Kidney (tissue), 14 donors: ENCODE measurements around the gene SCFD2. TPM values are rescaled to one million over a fixed set of nuclear protein-coding genes. Genes with fewer than 3 reads are reported as not detected.
"Not testable (repeated sequence)": the region's sequence is repeated elsewhere in the genome, so short reads cannot be mapped to it uniquely, and the experiment has no call there.

ENCODE experiments used
- DNase-seq, 5 donors: peaks; one replicate each; pipeline ENCODE4 v3.0.0-alpha.2; 2013 to 2020
- FAIRE-seq: peaks from 2 replicates; lab custom pipeline; 2012; peaks lifted over from hg19 to GRCh38; lab: Jason Lieb, UNC
- H3K27ac ChIP-seq, 2 donors: one replicate each; pipeline ENCODE4 v1.7.0; 2013; ENCODE audit warnings: low read depth in 2 of 2, low read length in 2 of 2, inconsistent platforms in 1 of 2
- H3K27me3 ChIP-seq: one replicate; pipeline ENCODE4 v1.7.1; 2013; ENCODE audit warnings: low read length, inconsistent platforms; ENCODE audit not compliant: control insufficient read depth, insufficient read depth
- H3K36me3 ChIP-seq, 3 donors: one replicate each; pipeline versions ENCODE4 v1.7.0 to v1.7.1; 2013; ENCODE audit warnings: low read length in 3 of 3, control low read depth in 1 of 3, inconsistent platforms in 1 of 3; ENCODE audit not compliant: insufficient read depth in 3 of 3, control insufficient read depth in 2 of 3
- H3K4me1 ChIP-seq, 3 donors: one replicate each; pipeline versions ENCODE4 v1.7.0 to v1.7.1; 2013; ENCODE audit warnings: low read length in 3 of 3, inconsistent platforms in 1 of 3, low read depth in 1 of 3; ENCODE audit not compliant: control insufficient read depth in 2 of 3, insufficient read depth in 2 of 3
- H3K4me3 ChIP-seq, 3 donors: one replicate each; pipeline versions ENCODE4 v1.7.0 to v1.8.1; 2013; ENCODE audit warnings: low read length in 3 of 3, control low read depth in 1 of 3, inconsistent platforms in 1 of 3
- H3K9ac ChIP-seq, 3 donors: one replicate each; pipeline versions ENCODE4 v1.7.0 to v1.7.1; 2013; ENCODE audit warnings: low read length in 3 of 3, control low read depth in 1 of 3, inconsistent platforms in 1 of 3
- H3K9me3 ChIP-seq, 3 donors: one replicate each; pipeline versions ENCODE4 v1.7.0 to v1.7.1; 2013; ENCODE audit warnings: low read length in 3 of 3, control low read depth in 1 of 3, inconsistent platforms in 1 of 3; ENCODE audit not compliant: control insufficient read depth in 2 of 3, insufficient read depth in 1 of 3
- intact Hi-C: fragments of 100-400 bp; cut with DNase I; formaldehyde crosslinking; loops from one replicate; pipeline ENCODE4 v1.11.1; 2022
- polyA plus RNA-seq: library from polyadenylated mRNA; stranded (reverse); fragments of 350-450 nt; fragmentation: Illumina TruSeq; extraction: RNeasy Lipid Tissue Mini Kit (QIAGEN cat#74804); gene quantifications from one replicate; pipeline ENCODE4 v1.2.3, GENCODE V29; 2014; ENCODE audit warnings: low read depth, low replicate concordance; ENCODE audit not compliant: insufficient read depth
- total RNA-seq: library from RNA; stranded (reverse); fragmentation: NEBNext Ultra II Directional; extraction: Animal tissue kit (Norgen Biotek cat#: 25700); gene quantifications from one replicate; pipeline ENCODE4 v1.2.1, GENCODE V29; 2021
- TF ChIP-seq, protein P1 (sequence below): IDR thresholded peaks from 3 replicates; pipeline ENCODE4 v1.5.1; 2012; ENCODE audit warnings: mild to moderate bottlenecking, moderate library complexity, borderline replicate concordance; ENCODE audit not compliant: insufficient read depth; ENCODE audit errors: extremely low read depth
- donor health status: control.
- donor health status: control.
- donor health status: control.
- donor health status: control.
- donor health status: control.
- donor health status: DM: yes; HTN: yes; CAD: no.
- donor health status: Normal renal cell carcinoma (clear cell type).

SCFD2 gene
- total and polyA plus RNA-seq, 2 donors from 2014 or later: 6.1 to 20.8 TPM

DNA sequence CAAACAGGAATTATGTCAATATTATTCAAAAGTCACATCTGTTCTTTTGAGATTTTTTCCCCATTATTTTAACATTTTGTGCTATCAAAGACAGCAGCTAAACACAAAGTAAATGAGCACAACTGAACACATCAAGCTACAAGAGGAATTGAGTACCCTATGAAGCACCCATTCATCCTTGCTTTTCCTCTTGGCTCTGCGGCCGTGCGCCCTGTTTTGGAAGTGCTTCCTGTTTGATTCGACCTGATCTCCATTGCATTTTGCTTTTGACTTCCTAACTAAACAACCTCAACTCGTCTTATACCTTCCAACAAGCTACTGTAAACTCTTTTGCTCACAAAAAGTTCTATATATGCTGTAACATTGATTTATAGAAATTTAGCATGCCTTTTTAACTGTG, 85.0 kb downstream of the SCFD2 start:
- Histone ChIP-seq H3K9ac (no peak overlapping the region), H3K9me3 (no peaks in the 10 kb centered on the region), H3K27me3 (no peaks in the 10 kb centered on the region), H3K36me3 (no peaks in the 10 kb centered on the region), H3K4me3 (no peak overlapping the region), H3K27ac (no peak overlapping the region), H3K4me1 (no peaks in the 10 kb centered on the region)
- TF ChIP-seq, protein P1, sequence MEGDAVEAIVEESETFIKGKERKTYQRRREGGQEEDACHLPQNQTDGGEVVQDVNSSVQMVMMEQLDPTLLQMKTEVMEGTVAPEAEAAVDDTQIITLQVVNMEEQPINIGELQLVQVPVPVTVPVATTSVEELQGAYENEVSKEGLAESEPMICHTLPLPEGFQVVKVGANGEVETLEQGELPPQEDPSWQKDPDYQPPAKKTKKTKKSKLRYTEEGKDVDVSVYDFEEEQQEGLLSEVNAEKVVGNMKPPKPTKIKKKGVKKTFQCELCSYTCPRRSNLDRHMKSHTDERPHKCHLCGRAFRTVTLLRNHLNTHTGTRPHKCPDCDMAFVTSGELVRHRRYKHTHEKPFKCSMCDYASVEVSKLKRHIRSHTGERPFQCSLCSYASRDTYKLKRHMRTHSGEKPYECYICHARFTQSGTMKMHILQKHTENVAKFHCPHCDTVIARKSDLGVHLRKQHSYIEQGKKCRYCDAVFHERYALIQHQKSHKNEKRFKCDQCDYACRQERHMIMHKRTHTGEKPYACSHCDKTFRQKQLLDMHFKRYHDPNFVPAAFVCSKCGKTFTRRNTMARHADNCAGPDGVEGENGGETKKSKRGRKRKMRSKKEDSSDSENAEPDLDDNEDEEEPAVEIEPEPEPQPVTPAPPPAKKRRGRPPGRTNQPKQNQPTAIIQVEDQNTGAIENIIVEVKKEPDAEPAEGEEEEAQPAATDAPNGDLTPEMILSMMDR: no peak
- FAIRE-seq (no peak), DNase-seq (no peak)
- intact Hi-C loops: no loop called here

DNA sequence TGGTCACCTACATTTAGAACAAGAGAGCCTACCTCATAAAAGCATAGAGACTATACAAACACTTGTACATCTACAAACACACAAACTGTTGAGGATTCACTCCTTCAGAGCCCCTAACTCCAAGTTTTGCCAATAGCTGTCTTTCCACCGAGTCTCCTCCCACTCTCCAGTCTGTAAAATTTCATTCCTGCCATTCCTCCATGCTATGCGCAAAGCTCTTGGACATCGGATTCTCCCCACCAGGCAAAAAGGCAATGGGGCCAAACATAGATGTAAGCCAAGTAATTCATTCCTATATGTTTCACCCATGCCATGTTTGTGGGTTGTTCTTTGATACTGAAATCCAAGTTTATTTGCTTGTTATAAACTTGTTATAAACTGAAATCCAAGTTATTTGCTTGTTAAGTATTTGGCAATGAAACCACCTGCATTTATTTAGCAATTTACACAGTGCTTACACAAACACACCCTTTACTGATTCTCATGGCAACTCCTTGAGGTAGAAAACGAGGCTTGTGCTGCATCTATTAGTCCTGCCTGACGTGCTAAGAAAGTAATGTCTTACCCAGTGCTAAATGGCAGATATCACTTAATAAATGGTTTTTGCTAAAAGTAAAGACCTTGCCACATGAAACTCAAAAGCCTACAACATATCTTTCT, 91.1 kb downstream of the SCFD2 start:
- Histone ChIP-seq H3K36me3 (no peaks in the 10 kb centered on the region), H3K4me1 (no peaks in the 10 kb centered on the region), H3K9ac (no peak overlapping the region), H3K27ac (no peak overlapping the region), H3K9me3 (no peaks in the 10 kb centered on the region), H3K4me3 (no peak overlapping the region), H3K27me3 (no peaks in the 10 kb centered on the region)
- TF ChIP-seq, protein P1: no peak
- no peak for DNase-seq
- intact Hi-C loops: no loop called here
- FAIRE-seq: no peak

DNA sequence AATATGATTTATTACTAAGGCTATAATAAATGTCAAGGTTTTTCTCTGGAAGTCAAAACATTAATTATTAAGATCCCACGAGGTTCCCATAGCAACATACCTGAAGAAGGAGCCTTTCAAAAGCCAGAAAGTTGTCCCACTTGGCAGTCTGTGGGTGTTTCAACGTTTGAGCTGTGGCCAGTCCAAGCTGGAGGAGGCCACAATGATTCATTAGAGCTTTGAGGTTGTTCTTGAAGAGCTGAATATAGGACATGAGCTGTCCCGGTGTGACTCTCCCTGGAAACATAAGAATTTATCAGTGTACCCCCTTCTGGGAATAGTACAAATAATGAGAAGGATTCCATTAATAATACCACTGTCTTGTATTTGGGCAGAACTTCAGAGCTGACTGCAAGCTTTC, 92.1 kb downstream of the SCFD2 start:
- no peak for FAIRE-seq
- Histone ChIP-seq H3K4me3 (no peak overlapping the region), H3K9ac (no peak overlapping the region), H3K27me3 (no peaks in the 10 kb centered on the region), H3K9me3 (no peaks in the 10 kb centered on the region), H3K4me1 (no peaks in the 10 kb centered on the region), H3K36me3 (no peaks in the 10 kb centered on the region), H3K27ac (no peak overlapping the region)
- TF ChIP-seq, protein P1: no peak
- intact Hi-C loops: no loop called here
- no peak for DNase-seq

DNA sequence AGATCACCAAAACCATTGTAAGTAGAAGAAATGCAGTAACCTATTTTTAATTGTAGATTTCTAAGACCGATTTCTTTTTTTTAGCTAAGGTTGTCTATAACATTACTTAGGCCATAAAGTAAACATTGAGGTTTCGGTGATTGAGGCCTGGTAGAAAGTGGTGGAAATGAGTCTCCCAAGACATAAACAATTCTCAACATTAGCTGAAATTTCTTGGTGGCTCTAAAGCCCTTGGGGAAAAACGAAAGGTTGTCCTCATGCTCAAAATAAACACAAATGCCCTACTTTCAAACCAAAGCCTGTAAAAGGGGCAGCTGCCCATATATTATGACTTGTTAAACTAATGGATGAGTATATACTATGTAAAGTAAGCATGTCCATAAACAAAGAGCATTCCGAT, 98.8 kb downstream of the SCFD2 start:
- H3K4me3 ChIP-seq: no peak overlapping the region
- H3K27me3 ChIP-seq: no peaks in the 10 kb centered on the region
- H3K27ac ChIP-seq: no peak overlapping the region
- DNase-seq (no peak), FAIRE-seq (no peak)
- intact Hi-C loops: no loop called here
- H3K9ac ChIP-seq: no peak overlapping the region
- H3K36me3 ChIP-seq: no peaks in the 10 kb centered on the region
- H3K9me3 ChIP-seq: no peaks in the 10 kb centered on the region
- TF ChIP-seq, protein P1: no peak
- H3K4me1 ChIP-seq: no peaks in the 10 kb centered on the region

DNA sequence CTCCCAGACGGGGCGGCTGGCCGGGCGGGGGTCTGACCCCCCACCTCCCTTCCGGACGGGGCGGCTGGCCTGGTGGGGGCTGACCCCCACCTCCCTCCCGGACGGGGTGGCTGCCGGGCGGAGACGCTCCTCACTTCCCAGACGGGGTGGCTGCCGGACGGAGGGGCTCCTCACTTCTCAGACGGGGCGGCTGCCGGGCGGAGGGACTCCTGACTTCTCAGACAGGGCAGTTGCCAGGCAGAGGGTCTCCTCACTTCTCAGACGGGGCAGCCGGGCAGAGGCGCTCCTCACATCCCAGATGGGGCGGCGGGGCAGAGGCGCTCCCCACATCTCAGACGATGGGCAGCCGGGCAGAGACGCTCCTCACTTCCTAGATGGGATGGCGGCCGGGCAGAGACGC, 109.9 kb downstream of the SCFD2 start:
- H3K9me3 ChIP-seq, H3K4me3 ChIP-seq, intact Hi-C loops, H3K27ac ChIP-seq, H3K27me3 ChIP-seq, H3K4me1 ChIP-seq, H3K36me3 ChIP-seq, FAIRE-seq, H3K9ac ChIP-seq: not testable (repeated sequence)
- peak in 1 of 5 donors; percentile 69 for DNase-seq
